ENCODE measurements around the gene GPRC5D.

GRCh38 chr12:12996209-12996608, 44.2 kb upstream of the GPRC5D start:
- TF ChIP-seq CTCF (IDR thresholded peaks at IDR 0.05) (no peak), EP300 (IDR thresholded peaks at IDR 0.05) (no peak)

Measured in ovary (tissue), 3 donors.